Breast epithelium (tissue), 3 donors: ENCODE data around the gene PLEKHG4B.

Experiments used
- POLR2A ChIP-seq: fragments of 450-650 bp; IDR thresholded peaks from one replicate; pipeline ENCODE4 v1.6.1; 2016; ENCODE audit warnings: antibody characterized with exemption, mild to moderate bottlenecking, moderate library complexity
- TF ChIP-seq, protein P1 (sequence below), 3 donors: fragments of 450-650 bp; IDR thresholded peaks; one replicate each; pipeline ENCODE4 v1.5.1; 2016 to 2017; ENCODE audit warnings: antibody characterized with exemption in 3 of 3, mild to moderate bottlenecking in 3 of 3, moderate library complexity in 3 of 3

- TF ChIP-seq, protein P1, sequence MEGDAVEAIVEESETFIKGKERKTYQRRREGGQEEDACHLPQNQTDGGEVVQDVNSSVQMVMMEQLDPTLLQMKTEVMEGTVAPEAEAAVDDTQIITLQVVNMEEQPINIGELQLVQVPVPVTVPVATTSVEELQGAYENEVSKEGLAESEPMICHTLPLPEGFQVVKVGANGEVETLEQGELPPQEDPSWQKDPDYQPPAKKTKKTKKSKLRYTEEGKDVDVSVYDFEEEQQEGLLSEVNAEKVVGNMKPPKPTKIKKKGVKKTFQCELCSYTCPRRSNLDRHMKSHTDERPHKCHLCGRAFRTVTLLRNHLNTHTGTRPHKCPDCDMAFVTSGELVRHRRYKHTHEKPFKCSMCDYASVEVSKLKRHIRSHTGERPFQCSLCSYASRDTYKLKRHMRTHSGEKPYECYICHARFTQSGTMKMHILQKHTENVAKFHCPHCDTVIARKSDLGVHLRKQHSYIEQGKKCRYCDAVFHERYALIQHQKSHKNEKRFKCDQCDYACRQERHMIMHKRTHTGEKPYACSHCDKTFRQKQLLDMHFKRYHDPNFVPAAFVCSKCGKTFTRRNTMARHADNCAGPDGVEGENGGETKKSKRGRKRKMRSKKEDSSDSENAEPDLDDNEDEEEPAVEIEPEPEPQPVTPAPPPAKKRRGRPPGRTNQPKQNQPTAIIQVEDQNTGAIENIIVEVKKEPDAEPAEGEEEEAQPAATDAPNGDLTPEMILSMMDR (IDR thresholded peaks at IDR 0.05) = no peak
- no peak for TF ChIP-seq POLR2A
These were observed 15.4 kb upstream of the PLEKHG4B start for GRCh38 chr5:76358-77169.
